K562 (cell line): ENCODE data around the gene BTAF1. TPM values are rescaled to one million over a fixed set of nuclear protein-coding genes. Genes with fewer than 3 reads are reported as not detected.

Experiments
- ADNP ChIP-seq: fragments of 200-800 bp; sonication (Bioruptor generic); IDR thresholded peaks from 2 replicates; pipeline ENCODE4 v1.6.1; 2016; ENCODE audit warnings: missing genetic modification characterization, missing compliant biosample characterization
- ATF7 ChIP-seq: fragments of 450-650 bp; IDR thresholded peaks from 2 replicates; pipeline ENCODE4 v1.7.1; 2014; ENCODE audit warnings: mild to moderate bottlenecking, moderate library complexity
- BRF1 ChIP-seq: IDR thresholded peaks from 3 replicates; pipeline ENCODE4 v1.6.1; 2011; ENCODE audit warnings: borderline replicate concordance, mild to moderate bottlenecking; ENCODE audit not compliant: insufficient read length; ENCODE audit errors: extremely low read depth
- CBFA2T2 ChIP-seq: fragments of 450-650 bp; conservative IDR thresholded peaks from 2 replicates; pipeline ENCODE4 v1.6.1; 2017; ENCODE audit warnings: mild to moderate bottlenecking
- CHD1 ChIP-seq: fragments of 200-600 bp; sonication (generic); IDR thresholded peaks from one replicate; pipeline ENCODE4 v1.6.1; 2012; ENCODE audit warnings: mild to moderate bottlenecking, moderate library complexity, low read length, inconsistent platforms
- FOS ChIP-seq: IDR thresholded peaks from 3 replicates; pipeline ENCODE4 v1.6.1; 2011; ENCODE audit not compliant: insufficient read length; ENCODE audit errors: extremely low read depth
- FOSL1 ChIP-seq: fragments of 200-800 bp; sonication (Bioruptor generic); conservative IDR thresholded peaks from 2 replicates; pipeline ENCODE4 v1.6.1; 2016; ENCODE audit warnings: missing genetic modification characterization, missing compliant biosample characterization
- JUN ChIP-seq, 2 experiments: sonication (generic) in 1 of 2; formaldehyde crosslinking in 1 of 2; IDR thresholded peaks; 2 replicates each; pipeline versions ENCODE4 v1.6.1 to v1.8.0; 2012 to 2022; ENCODE audit warnings: borderline replicate concordance in 2 of 2, mild to moderate bottlenecking in 2 of 2, improper control_type of control experiment in 1 of 2, low read depth in 1 of 2, low read length in 1 of 2, missing genetic modification reagents in 1 of 2
- JUND ChIP-seq, 2 experiments: IDR thresholded peaks; 2 replicates in 1 of 2; 3 replicates in 1 of 2; pipeline ENCODE4 v1.6.1; 2011; ENCODE audit warnings: borderline replicate concordance in 2 of 2, low read depth in 2 of 2, low read length in 2 of 2, improper control_type of control experiment in 1 of 2, missing biosample characterization in 1 of 2, missing genetic modification characterization in 1 of 2, missing genetic modification reagents in 1 of 2
- L3MBTL2 ChIP-seq: fragments of 450-650 bp; IDR thresholded peaks from 2 replicates; pipeline ENCODE4 v1.6.1; 2016; ENCODE audit warnings: mild to moderate bottlenecking, moderate library complexity
- OTX1 ChIP-seq: fragments of 450-650 bp; formaldehyde crosslinking; IDR thresholded peaks from 2 replicates; pipeline ENCODE4 v1.4.0; 2022; ENCODE audit warnings: mild to moderate bottlenecking
- POLR2A ChIP-seq: fragments of 450-650 bp; conservative IDR thresholded peaks from 2 replicates; pipeline ENCODE4 v1.6.1; 2016
- POLR2H ChIP-seq: IDR thresholded peaks from 2 replicates; pipeline ENCODE4 v1.6.1; 2016; ENCODE audit warnings: missing genetic modification characterization, low read depth, mild to moderate bottlenecking, control low read depth, missing compliant biosample characterization, moderate library complexity
- SMAD2 ChIP-seq: fragments of 150-350 bp; IDR thresholded peaks from 2 replicates; pipeline ENCODE4 v1.6.1; 2014; ENCODE audit warnings: low read depth, mild to moderate bottlenecking, low read length
- SMARCA4 ChIP-seq: fragments of 450-650 bp; IDR thresholded peaks from 2 replicates; pipeline ENCODE4 v1.6.1; 2016
- TAL1 ChIP-seq: fragments of 450-650 bp; IDR thresholded peaks from 2 replicates; pipeline ENCODE4 v1.6.1; 2016; ENCODE audit warnings: mild to moderate bottlenecking
- TCF3 ChIP-seq: sonication (generic); formaldehyde crosslinking; IDR thresholded peaks from 2 replicates; pipeline ENCODE4 v1.4.0; 2020; ENCODE audit warnings: mild to moderate bottlenecking, missing genetic modification reagents
- TEAD4 ChIP-seq, 2 experiments: sonication (generic) in 1 of 2; formaldehyde crosslinking in 1 of 2; IDR thresholded peaks; 2 replicates each; pipeline versions ENCODE4 v1.6.1 to v1.8.0; 2012 to 2022; ENCODE audit warnings: borderline replicate concordance in 1 of 2, inconsistent platforms in 1 of 2, low read length in 1 of 2, mild to moderate bottlenecking in 1 of 2, missing genetic modification reagents in 1 of 2
- ZBTB49 ChIP-seq: sonication (generic); formaldehyde crosslinking; IDR thresholded peaks from 2 replicates; pipeline ENCODE4 v1.8.0; 2022; ENCODE audit warnings: missing genetic modification reagents, mild to moderate bottlenecking, borderline replicate concordance
- ZNF280B ChIP-seq: fragments of 250-450 bp; sonication (Bioruptor Pico); IDR thresholded peaks from 2 replicates; pipeline ENCODE4 v1.5.1; 2021; ENCODE audit warnings: mild to moderate bottlenecking
- ZNF436 ChIP-seq: fragments of 250-450, 450-650 bp; sonication (Bioruptor Pico); formaldehyde crosslinking; IDR thresholded peaks from 2 replicates; pipeline ENCODE4 v1.7.0; 2020; ENCODE audit warnings: mild to moderate bottlenecking
- polyA plus RNA-seq, 8 experiments: library from polyadenylated mRNA; depleted of rRNA in 4 of 8; stranded (reverse) in 5 of 8; unstranded in 3 of 8; fragments of >200 nt; fragmentation: Nextera tagmentation in 2 of 8; fragmentation: Illumina TruSeq in 1 of 8; extraction: Ambion mirVana in 2 of 8; extraction: Trizol in 1 of 8; gene quantifications; 2 replicates each; pipeline versions ENCODE4 v1.2.1 to v1.2.3, GENCODE V29; 2011 to 2014; ENCODE audit warnings: inconsistent platforms in 1 of 8, missing spikeins in 1 of 8
- total RNA-seq, 7 experiments: library from RNA; depleted of rRNA in 6 of 7; stranded (reverse); fragments of >200 nt in 6 of 7; fragmentation: Illumina TruSeq in 2 of 7; extraction: Trizol in 2 of 7; gene quantifications; 2 replicates each; pipeline versions ENCODE4 v1.2.1 to v1.2.3, GENCODE V29; 2011 to 2021; ENCODE audit warnings: low replicate concordance in 1 of 7
- TF ChIP-seq, protein P1 (sequence below): sonication (generic); IDR thresholded peaks from 2 replicates; pipeline ENCODE4 v1.6.1; 2016
- TF ChIP-seq, protein P2 (sequence below): sonication (generic); formaldehyde crosslinking; IDR thresholded peaks from 2 replicates; pipeline ENCODE4 v1.8.1; 2023; ENCODE audit warnings: mild to moderate bottlenecking, missing genetic modification reagents

BTAF1 gene
- total and polyA plus RNA-seq, 9 of the 15 experiments (the other 6 are each of a cell fraction or from before 2014, with no cell fraction given), result 6.6 to 70.7 (median 30.5) TPM

- TF ChIP-seq TEAD4 (IDR thresholded peaks at IDR 0.05; ENCODE audit: low read length), result peak; percentile 66
- no peak for TF ChIP-seq TEAD4 (CRISPR knock-in tag; IDR thresholded peaks at IDR 0.05; ENCODE audit: borderline replicate concordance)
- no peak for TF ChIP-seq JUN (IDR thresholded peaks at IDR 0.05; ENCODE audit: borderline replicate concordance, low read depth, low read length)
- no peak for TF ChIP-seq JUN (CRISPR knock-in tag; IDR thresholded peaks at IDR 0.05; ENCODE audit: borderline replicate concordance)
- TF ChIP-seq JUND (IDR thresholded peaks at IDR 0.05; ENCODE audit: borderline replicate concordance, low read depth, low read length), result peak; percentile 57; the same call in 1 of the 2 replicates
- TF ChIP-seq JUND (tag; IDR thresholded peaks at IDR 0.05; ENCODE audit: borderline replicate concordance, low read depth, low read length), result no peak
- no peak for TF ChIP-seq POLR2A
- no peak for TF ChIP-seq ZBTB49 (CRISPR knock-in tag)
- no peak for TF ChIP-seq ZNF436 (CRISPR knock-in tag)
- TF ChIP-seq ZNF280B (CRISPR knock-in tag), result no peak
- no peak for TF ChIP-seq FOS
- TF ChIP-seq, protein P1, sequence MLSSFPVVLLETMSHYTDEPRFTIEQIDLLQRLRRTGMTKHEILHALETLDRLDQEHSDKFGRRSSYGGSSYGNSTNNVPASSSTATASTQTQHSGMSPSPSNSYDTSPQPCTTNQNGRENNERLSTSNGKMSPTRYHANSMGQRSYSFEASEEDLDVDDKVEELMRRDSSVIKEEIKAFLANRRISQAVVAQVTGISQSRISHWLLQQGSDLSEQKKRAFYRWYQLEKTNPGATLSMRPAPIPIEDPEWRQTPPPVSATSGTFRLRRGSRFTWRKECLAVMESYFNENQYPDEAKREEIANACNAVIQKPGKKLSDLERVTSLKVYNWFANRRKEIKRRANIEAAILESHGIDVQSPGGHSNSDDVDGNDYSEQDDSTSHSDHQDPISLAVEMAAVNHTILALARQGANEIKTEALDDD, result peak; percentile 86
- TF ChIP-seq, protein P2, sequence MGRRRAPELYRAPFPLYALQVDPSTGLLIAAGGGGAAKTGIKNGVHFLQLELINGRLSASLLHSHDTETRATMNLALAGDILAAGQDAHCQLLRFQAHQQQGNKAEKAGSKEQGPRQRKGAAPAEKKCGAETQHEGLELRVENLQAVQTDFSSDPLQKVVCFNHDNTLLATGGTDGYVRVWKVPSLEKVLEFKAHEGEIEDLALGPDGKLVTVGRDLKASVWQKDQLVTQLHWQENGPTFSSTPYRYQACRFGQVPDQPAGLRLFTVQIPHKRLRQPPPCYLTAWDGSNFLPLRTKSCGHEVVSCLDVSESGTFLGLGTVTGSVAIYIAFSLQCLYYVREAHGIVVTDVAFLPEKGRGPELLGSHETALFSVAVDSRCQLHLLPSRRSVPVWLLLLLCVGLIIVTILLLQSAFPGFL, result no peak
- TF ChIP-seq SMAD2, result no peak
- peak; percentile 74 for TF ChIP-seq TCF3 (CRISPR knock-in tag)
- TF ChIP-seq CBFA2T2, result peak; percentile 21; the same call in 1 of the 2 replicates
- no peak for TF ChIP-seq BRF1
- TF ChIP-seq ADNP, result no peak
- peak; percentile 73 for TF ChIP-seq FOSL1 (tag)
- TF ChIP-seq ATF7, result 0 out of 2 replicates have a peak, but pooled peaks have one; percentile 20
- peak; percentile 31; the same call in 1 of the 2 replicates for TF ChIP-seq SMARCA4
- TF ChIP-seq L3MBTL2, result no peak
- peak; percentile 75 for TF ChIP-seq TAL1
- TF ChIP-seq CHD1, result no peak
- no peak for TF ChIP-seq POLR2H (tag)
- no peak for TF ChIP-seq OTX1 (CRISPR knock-in tag)
Measured at GRCh38 chr10:92027141-92027540, 103.6 kb downstream of the BTAF1 start (continued).
